SK-N-SH (cell line): ENCODE results near the gene ATG16L2. TPM values are rescaled to one million over a fixed set of nuclear protein-coding genes. Genes with fewer than 3 reads are reported as not detected.

Experiments
- CTCF ChIA-PET: fragments of 300-600, 350-600 bp; formaldehyde crosslinking; extraction: SDS; loops from one replicate; lab custom pipeline; 2021; lab: Yijun Ruan, JAX
- POLR2A ChIA-PET: fragments of 350-600 bp; sonication (Branson Sonifier 250); formaldehyde crosslinking; extraction: SDS; loops from one replicate; lab custom pipeline; 2020; ENCODE audit warnings: antibody characterized with exemption, inconsistent platforms; lab: Yijun Ruan, JAX
- DNase-seq: peaks from one replicate; pipeline ENCODE4 v3.0.0; 2012
- H2AFZ ChIP-seq: fragments of 200-600 bp; sonication (generic); 2 replicates; pipeline ENCODE4 v1.8.1; 2016; ENCODE audit warnings: antibody characterized with exemption, mild to moderate bottlenecking, low read depth
- H3F3A ChIP-seq: fragments of 200-600 bp; sonication (generic); replicated peaks from 2 replicates; pipeline ENCODE3; 2016; ENCODE audit warnings: antibody characterized with exemption, mild to moderate bottlenecking; ENCODE audit not compliant: insufficient read depth
- H3K27ac ChIP-seq, 2 experiments: fragments of 200-500 bp in 1 of 2; fragments of 200-600 bp in 1 of 2; sonication (Bioruptor generic) in 1 of 2; sonication (generic), shearing (Covaris generic) in 1 of 2; 2 replicates each; pipeline versions ENCODE4 v1.5.1 to v1.6.1; 2014 to 2016; ENCODE audit warnings: low read depth in 2 of 2, inconsistent platforms in 1 of 2, low read length in 1 of 2, mild to moderate bottlenecking in 1 of 2, mixed read lengths in 1 of 2
- H3K27me3 ChIP-seq: fragments of 200-600 bp; sonication (generic), shearing (Covaris generic); 2 replicates; pipeline ENCODE4 v1.6.1; 2016; ENCODE audit warnings: mixed run types; ENCODE audit not compliant: insufficient read depth
- H3K36me3 ChIP-seq, 2 experiments: fragments of 200-500 bp in 1 of 2; fragments of 200-600 bp in 1 of 2; sonication (Bioruptor generic) in 1 of 2; sonication (generic) in 1 of 2; replicated peaks in 1 of 2; 2 replicates each; pipeline versions ENCODE3 to v1.5.1; 2014 to 2016; ENCODE audit warnings: low read length in 1 of 2, mild to moderate bottlenecking in 1 of 2; ENCODE audit not compliant: insufficient read depth in 2 of 2, control insufficient read depth in 1 of 2
- H3K4me1 ChIP-seq, 2 experiments: fragments of 200-500 bp in 1 of 2; fragments of 200-600 bp in 1 of 2; sonication (Bioruptor generic) in 1 of 2; sonication (generic), shearing (Covaris generic) in 1 of 2; 2 replicates each; pipeline versions ENCODE4 v1.5.1 to v1.6.1; 2014 to 2016; ENCODE audit warnings: low read depth in 1 of 2, low read length in 1 of 2, mixed run types in 1 of 2; ENCODE audit not compliant: insufficient read depth in 2 of 2, control insufficient read depth in 1 of 2
- H3K4me2 ChIP-seq: fragments of 200-600 bp; sonication (generic), shearing (Covaris generic); 2 replicates; pipeline ENCODE4 v1.6.1; 2017; ENCODE audit warnings: mixed run types
- H3K4me3 ChIP-seq, 2 experiments: fragments of 200-500 bp in 1 of 2; fragments of 200-600 bp in 1 of 2; sonication (Bioruptor generic) in 1 of 2; sonication (generic), shearing (Covaris generic) in 1 of 2; 2 replicates each; pipeline versions ENCODE4 v1.5.1 to v1.8.1; 2014 to 2016; ENCODE audit warnings: low read depth in 2 of 2, inconsistent platforms in 1 of 2, low read length in 1 of 2, mild to moderate bottlenecking in 1 of 2, mixed read lengths in 1 of 2, moderate library complexity in 1 of 2
- H3K79me2 ChIP-seq: fragments of 200-600 bp; sonication (generic); 2 replicates; pipeline ENCODE4 v1.8.1; 2017; ENCODE audit warnings: mild to moderate bottlenecking; ENCODE audit not compliant: insufficient read depth
- H3K9ac ChIP-seq: fragments of 200-600 bp; sonication (generic); 2 replicates; pipeline ENCODE4 v1.6.1; 2017; ENCODE audit warnings: mixed run types
- H3K9me2 ChIP-seq: fragments of 200-600 bp; sonication (generic); 2 replicates; pipeline ENCODE4 v1.6.1; 2017; ENCODE audit warnings: mixed run types
- H3K9me3 ChIP-seq: fragments of 200-600 bp; sonication (generic); 2 replicates; pipeline ENCODE4 v1.6.1; 2017; ENCODE audit warnings: mixed run types, mild to moderate bottlenecking, moderate library complexity
- H4K20me1 ChIP-seq: fragments of 200-600 bp; sonication (generic); 2 replicates; pipeline ENCODE4 v1.6.1; 2017; ENCODE audit warnings: mild to moderate bottlenecking, mixed run types; ENCODE audit not compliant: insufficient read depth
- CHD2 ChIP-seq: fragments of 150-350 bp; IDR thresholded peaks from 2 replicates; pipeline ENCODE4 v1.6.1; 2018; ENCODE audit warnings: low read length; ENCODE audit not compliant: partially characterized antibody
- ELF1 ChIP-seq: IDR thresholded peaks from 2 replicates; pipeline ENCODE4 v1.4.0; 2012
- FOSL2 ChIP-seq: IDR thresholded peaks from 2 replicates; pipeline ENCODE4 v1.4.0; 2012; ENCODE audit warnings: low read depth, mild to moderate bottlenecking, moderate library complexity, borderline replicate concordance
- FOXM1 ChIP-seq: IDR thresholded peaks from 2 replicates; pipeline ENCODE4 v1.4.0; 2012; ENCODE audit warnings: low read depth, mild to moderate bottlenecking
- GATA2 ChIP-seq: sonication (generic); formaldehyde crosslinking; IDR thresholded peaks from 2 replicates; pipeline ENCODE4 v1.5.0; 2020; ENCODE audit warnings: mild to moderate bottlenecking, missing genetic modification reagents
- IRF3 ChIP-seq: fragments of 150-350 bp; IDR thresholded peaks from 2 replicates; pipeline ENCODE4 v1.6.1; 2016; ENCODE audit warnings: mild to moderate bottlenecking, low read depth, low read length
- JUND ChIP-seq: IDR thresholded peaks from 2 replicates; pipeline ENCODE4 v1.4.0; 2012
- MAX ChIP-seq: IDR thresholded peaks from 2 replicates; pipeline ENCODE4 v1.4.0; 2012; ENCODE audit warnings: low read depth
- MEF2A ChIP-seq: IDR thresholded peaks from 2 replicates; pipeline ENCODE4 v1.4.0; 2012; ENCODE audit warnings: low read depth, borderline replicate concordance
- MXI1 ChIP-seq: IDR thresholded peaks from 2 replicates; pipeline ENCODE4 v1.6.1; 2012; ENCODE audit warnings: mild to moderate bottlenecking, low read depth, low read length, improper control_type of control experiment
- NFIC ChIP-seq: IDR thresholded peaks from 2 replicates; pipeline ENCODE4 v1.4.0; 2012; ENCODE audit warnings: borderline replicate concordance
- NRF1 ChIP-seq: IDR thresholded peaks from 2 replicates; pipeline ENCODE4 v1.6.1; 2012; ENCODE audit warnings: low read depth, mild to moderate bottlenecking, low read length
- PBX3 ChIP-seq: IDR thresholded peaks from 2 replicates; pipeline ENCODE4; 2012
- RAD21 ChIP-seq: IDR thresholded peaks from 2 replicates; pipeline ENCODE4 v1.6.1; 2012; ENCODE audit warnings: mild to moderate bottlenecking, low read length
- RFX5 ChIP-seq: IDR thresholded peaks from 2 replicates; pipeline ENCODE4 v1.6.1; 2012; ENCODE audit warnings: mild to moderate bottlenecking, improper control_type of control experiment, low read length
- RXRA ChIP-seq: IDR thresholded peaks from 2 replicates; pipeline ENCODE4 v1.4.0; 2012; ENCODE audit warnings: low read depth, mild to moderate bottlenecking, borderline replicate concordance
- SMC3 ChIP-seq: IDR thresholded peaks from 2 replicates; pipeline ENCODE4 v1.6.1; 2012; ENCODE audit warnings: low read depth, low read length, improper control_type of control experiment
- TAF1 ChIP-seq: IDR thresholded peaks from 2 replicates; pipeline ENCODE4 v1.6.1; 2012; ENCODE audit warnings: low read depth, mild to moderate bottlenecking, low read length, moderate library complexity, borderline replicate concordance
- TCF12 ChIP-seq: IDR thresholded peaks from 2 replicates; pipeline ENCODE4 v1.4.0; 2012
- USF1 ChIP-seq: IDR thresholded peaks from 2 replicates; pipeline ENCODE4 v1.4.0; 2012; ENCODE audit warnings: low read depth, borderline replicate concordance
- YY1 ChIP-seq: IDR thresholded peaks from 2 replicates; pipeline ENCODE4 v1.4.0; 2012; ENCODE audit warnings: low read depth, mild to moderate bottlenecking
- WGBS: methylation state at CpG from one replicate; pipeline ENCODE4 v1.1.6; 2017; ENCODE audit warnings: low lambda C conversion rate; 5-methylcytosine and 5-hydroxymethylcytosine counted together
- polyA plus RNA-seq, 3 experiments: library from polyadenylated mRNA; depleted of rRNA; stranded (reverse); fragments of >200 nt; gene quantifications; 2 replicates each; pipeline ENCODE4 v1.2.3, GENCODE V29; 2012

Gene ATG16L2
- polyA plus RNA-seq, 1 of the 3 experiments (the other 2 are of a cell fraction), result 26.9 TPM

- WGBS, result 94% methylated on average over 7 of the region's 15 CpGs
- H3K4me1 ChIP-seq, result peaks cover 3 to 15% of the 10 kb centered on the region in 2 experiments; a peak in 2 of 4 replicates
Measured at GRCh38 chr11:72826191-72826941, 12.2 kb downstream of the ATG16L2 start.

GRCh38 chr11:72826942-72827480 lies 12.8 kb downstream of the ATG16L2 start:
- POLR2A ChIA-PET, result no interaction called here
- Histone ChIP-seq H3K9me2 (no peaks in the 10 kb centered on the region), H3K4me2 (no peak overlapping the region), H2AFZ (no peak overlapping the region), H3K9me3 (no peaks in the 10 kb centered on the region), H3K36me3 (no peaks in the 10 kb centered on the region), H3K27me3 (no peaks in the 10 kb centered on the region), H3K4me1 (peaks cover 5 to 15% of the 10 kb centered on the region in 2 experiments; a peak in 2 of 4 replicates), H3K79me2 (no peaks in the 10 kb centered on the region), H3F3A (no peaks in the 10 kb centered on the region), H3K27ac (no peak overlapping the region), H3K4me3 (no peak overlapping the region), H3K9ac (no peak overlapping the region), H4K20me1 (no peaks in the 10 kb centered on the region)
- no peak for DNase-seq
- 100% methylated on average over 8 of the region's 8 CpGs for WGBS
- TF ChIP-seq MXI1 (no peak), USF1 (no peak), TCF12 (no peak), RFX5 (no peak), RAD21 (no peak), CHD2 (no peak), IRF3 (no peak), JUND (no peak), PBX3 (no peak), MEF2A (no peak), FOXM1 (no peak), SMC3 (no peak)
- CTCF ChIA-PET, result interaction anchor here (0.8 to 11.4 kb wide), 6 partner anchors 102 to 463 kb away, joined by 3 to 271 read pairs (median 5); no protein-coding TSS in a partner anchor

More at GRCh38 chr11:72826191-72826941, 12.2 kb downstream of the ATG16L2 start:
- POLR2A ChIA-PET, result interaction anchor here (0.7 kb wide), 1 partner anchor 17 kb away, joined by 3 read pairs; no protein-coding TSS in a partner anchor
- TF ChIP-seq MEF2A, result no peak
- TF ChIP-seq GATA2 (CRISPR knock-in tag), result no peak
- TF ChIP-seq ELF1, result no peak
- TF ChIP-seq RAD21, result no peak
- no peak for TF ChIP-seq RXRA
- TF ChIP-seq FOXM1, result no peak
- TF ChIP-seq NRF1, result no peak
- no peak for TF ChIP-seq YY1
- TF ChIP-seq FOSL2, result no peak
- TF ChIP-seq CHD2, result no peak
- no peak for TF ChIP-seq NFIC
- TF ChIP-seq TAF1, result no peak
- no peak for TF ChIP-seq PBX3
- no peak for TF ChIP-seq SMC3
- TF ChIP-seq MAX, result no peak
- Histone ChIP-seq H3K27ac (no peak overlapping the region), H3K9ac (no peak overlapping the region), H3K4me2 (no peak overlapping the region), H3K9me2 (no peaks in the 10 kb centered on the region), H3K27me3 (no peaks in the 10 kb centered on the region), H3K9me3 (no peaks in the 10 kb centered on the region), H2AFZ (no peak overlapping the region), H3F3A (no peaks in the 10 kb centered on the region), H3K4me3 (no peak overlapping the region), H4K20me1 (no peaks in the 10 kb centered on the region), H3K36me3 (no peaks in the 10 kb centered on the region), H3K79me2 (no peaks in the 10 kb centered on the region)
- DNase-seq, result no peak
- CTCF ChIA-PET, result interaction anchor here (0.6 to 5.0 kb wide), 4 partner anchors 12 to 357 kb away, joined by 3 to 38 read pairs (median 8); no protein-coding TSS in a partner anchor
